Endothelial cell of umbilical vein (primary cell): ENCODE results near the gene OR4E1. TPM values are rescaled to one million over a fixed set of nuclear protein-coding genes. Genes with fewer than 3 reads are reported as not detected.

Experiments
- BruUV-seq: library from RNA; stranded (reverse); fragments of 400-500 nt; replicated peaks from 2 replicates; lab custom pipeline; 2021; lab: Mats Ljungman, UMichigan
- CTCF ChIA-PET: fragments of 300-600, 350-600 bp; sonication (Branson Sonifier 250); formaldehyde crosslinking; loops from one replicate; lab custom pipeline; 2021; ENCODE audit warnings: antibody characterized with exemption, inconsistent platforms; lab: Charles Lee
- POLR2A ChIA-PET: fragments of 300-600, 350-600 bp; sonication (Branson Sonifier 250); formaldehyde crosslinking; loops from one replicate; lab custom pipeline; 2021; ENCODE audit warnings: antibody characterized with exemption, inconsistent platforms; lab: Charles Lee
- DNase-seq: peaks from one replicate; pipeline ENCODE4 v3.0.0-alpha.2; 2011; ENCODE audit warnings: low read depth, low spot score
- FAIRE-seq: peaks from 2 replicates; lab custom pipeline; 2011; peaks lifted over from hg19 to GRCh38; lab: Jason Lieb, UNC
- H2AFZ ChIP-seq: 2 replicates; pipeline ENCODE4 v1.6.0; 2012; ENCODE audit warnings: low read depth, low read length, control low read depth, inconsistent platforms
- H3K27ac ChIP-seq: 2 replicates; pipeline ENCODE4 v1.5.1; 2011; ENCODE audit warnings: low read depth, mild to moderate bottlenecking, control low read depth, low read length, moderate library complexity; ENCODE audit not compliant: insufficient read depth
- H3K27me3 ChIP-seq, 2 experiments: 2 replicates each; pipeline versions ENCODE4 v1.6.0 to v1.6.1; 2011; ENCODE audit warnings: low read length in 2 of 2, mixed read lengths in 1 of 2; ENCODE audit not compliant: control insufficient read depth in 2 of 2, insufficient read depth in 2 of 2
- H3K36me3 ChIP-seq, 2 experiments: 2 replicates in 1 of 2; 3 replicates in 1 of 2; pipeline ENCODE4 v1.5.1; 2011; ENCODE audit warnings: low read length in 2 of 2, mild to moderate bottlenecking in 1 of 2, moderate library complexity in 1 of 2; ENCODE audit not compliant: control insufficient read depth in 2 of 2, insufficient read depth in 2 of 2; ENCODE audit errors: extremely low read depth in 1 of 2
- H3K4me1 ChIP-seq: 3 replicates; pipeline ENCODE4 v1.5.1; 2011; ENCODE audit warnings: mild to moderate bottlenecking, low read length; ENCODE audit not compliant: control insufficient read depth, insufficient read depth; ENCODE audit errors: extremely low read depth
- H3K4me2 ChIP-seq: 2 replicates; pipeline ENCODE4 v1.6.1; 2011; ENCODE audit warnings: low read length, control low read depth, mixed read lengths; ENCODE audit not compliant: insufficient read depth
- H3K4me3 ChIP-seq, 3 experiments: fragments of 200-600 bp in 1 of 3; sonication (generic), shearing (Covaris generic) in 1 of 3; replicated peaks in 1 of 3; 2 replicates each; pipeline ENCODE4 v1.5.1; 2011 to 2016; ENCODE audit warnings: control low read depth in 3 of 3, low read length in 3 of 3, mild to moderate bottlenecking in 2 of 3, inconsistent platforms in 1 of 3, low read depth in 1 of 3, moderate library complexity in 1 of 3; ENCODE audit not compliant: insufficient read depth in 1 of 3
- H3K79me2 ChIP-seq: 2 replicates; pipeline ENCODE4 v1.6.0; 2012; ENCODE audit warnings: low read length, inconsistent platforms; ENCODE audit not compliant: control insufficient read depth, insufficient read depth
- H3K9ac ChIP-seq: replicated peaks from 2 replicates; pipeline ENCODE3; 2011; ENCODE audit warnings: low read length, control low read depth; ENCODE audit not compliant: insufficient read depth; ENCODE audit errors: extremely low read depth
- H3K9me1 ChIP-seq: replicated peaks from 3 replicates; pipeline ENCODE4 v1.6.0; 2011; ENCODE audit warnings: mild to moderate bottlenecking, low read length; ENCODE audit not compliant: control insufficient read depth, insufficient read depth; ENCODE audit errors: extremely low read depth
- H3K9me3 ChIP-seq: replicated peaks from 2 replicates; pipeline ENCODE4 v1.5.1; 2012; ENCODE audit warnings: low read length, inconsistent platforms; ENCODE audit not compliant: control insufficient read depth, insufficient read depth
- H4K20me1 ChIP-seq: replicated peaks from 2 replicates; pipeline ENCODE3; 2011; ENCODE audit warnings: mild to moderate bottlenecking, low read length; ENCODE audit not compliant: control insufficient read depth, insufficient read depth; ENCODE audit errors: extremely low read depth
- CTCF ChIP-seq, 2 donors: IDR thresholded peaks; 1 replicate in 1 of 2; 2 replicates in 1 of 2; pipeline ENCODE4 v1.5.1; 2011; ENCODE audit warnings: low read length in 2 of 2, mild to moderate bottlenecking in 2 of 2, moderate library complexity in 2 of 2, control low read depth in 1 of 2, inconsistent platforms in 1 of 2, low read depth in 1 of 2; ENCODE audit not compliant: insufficient read depth in 1 of 2; ENCODE audit errors: extremely low read depth in 1 of 2
- EZH2 ChIP-seq: IDR thresholded peaks from 2 replicates; pipeline ENCODE4 v1.6.1; 2012; ENCODE audit warnings: borderline replicate concordance, low read depth, mild to moderate bottlenecking, moderate library complexity, low read length, inconsistent platforms; ENCODE audit not compliant: severe bottlenecking
- FOS ChIP-seq: IDR thresholded peaks from 2 replicates; pipeline ENCODE4 v1.6.1; 2011; ENCODE audit warnings: mild to moderate bottlenecking, low read length, moderate library complexity, borderline replicate concordance; ENCODE audit not compliant: insufficient read depth
- GATA2 ChIP-seq: IDR thresholded peaks from 2 replicates; pipeline ENCODE4 v1.7.0; 2011; ENCODE audit warnings: low read depth, mild to moderate bottlenecking, moderate library complexity, mixed read lengths, low read length; ENCODE audit not compliant: insufficient read length, insufficient read depth
- JUN ChIP-seq: IDR thresholded peaks from 2 replicates; pipeline ENCODE4 v1.6.1; 2011; ENCODE audit warnings: borderline replicate concordance, low read depth; ENCODE audit not compliant: insufficient read length, insufficient read depth
- MAX ChIP-seq: IDR thresholded peaks from 2 replicates; pipeline ENCODE4 v1.6.1; 2011; ENCODE audit not compliant: insufficient read depth, insufficient read length
- MYC ChIP-seq: IDR thresholded peaks from one replicate; pipeline ENCODE4 v1.6.1; 2011; ENCODE audit warnings: mild to moderate bottlenecking, low read depth, low read length
- POLR2A ChIP-seq: IDR thresholded peaks from 2 replicates; pipeline ENCODE4 v1.6.1; 2012; ENCODE audit warnings: low read depth, mild to moderate bottlenecking, control low read depth, low read length
- POLR2AphosphoS5 ChIP-seq: IDR thresholded peaks from 2 replicates; pipeline ENCODE4 v1.6.1; 2012; ENCODE audit warnings: low read depth, mild to moderate bottlenecking, control low read depth, low read length, moderate library complexity; ENCODE audit not compliant: insufficient read depth
- dilution Hi-C: fragments of 300-500 bp; cut with MboI; formaldehyde crosslinking; loops from one replicate; pipeline ENCODE4 v1.15.0; 2019; ENCODE audit warnings: low sequenced_read_pairs; ENCODE audit not compliant: extremely low pct_ligation_motif_present
- intact Hi-C: fragments of 100-400 bp; cut with micrococcal nuclease; formaldehyde crosslinking; loops from one replicate; pipeline ENCODE4 v1.10.0; 2022
- polyA plus RNA-seq, 4 experiments: library from polyadenylated mRNA; depleted of rRNA in 3 of 4; stranded (reverse) in 3 of 4; unstranded in 1 of 4; fragments of >200 nt; gene quantifications; 2 replicates each; pipeline versions ENCODE4 v1.2.1 to v1.2.3, GENCODE V29; 2011 to 2012; ENCODE audit warnings: missing spikeins in 1 of 4
- total RNA-seq: library from RNA; stranded (reverse); gene quantifications from 2 replicates; pipeline ENCODE4 v1.2.3, GENCODE V29; 2021

OR4E1 gene
- total and polyA plus RNA-seq, 2 donors (not counting 3 experiments of a cell fraction or from before 2014, with no cell fraction given) = not detected

GRCh38 chr14:21721504-21721903, 47.9 kb upstream of the OR4E1 start:
- intact Hi-C loops (no loop called here), dilution Hi-C loops (no loop called here)
- TF ChIP-seq POLR2AphosphoS5 (no peak), CTCF (IDR thresholded peaks at IDR 0.05; ENCODE audit: extremely low read depth in 1 of 2, insufficient read depth in 1 of 2, low read depth in 1 of 2, low read length in 2 of 2) (no peak), FOS (no peak), POLR2A (no peak), MYC (no peak), GATA2 (no peak), JUN (no peak), MAX (no peak), EZH2 (no peak)
- no peaks in the 10 kb centered on the region for H3K9me3 ChIP-seq
- H3K79me2 ChIP-seq = no peaks in the 10 kb centered on the region
- FAIRE-seq (no peak), DNase-seq (no peak)
- H3K9me1 ChIP-seq = peaks cover 4% of the 10 kb centered on the region
- no peak overlapping the region for H3K9ac ChIP-seq
- no peaks in the 10 kb centered on the region for H3K4me1 ChIP-seq
- H3K27me3 ChIP-seq = peaks cover 10 to 15% of the 10 kb centered on the region in 2 experiments
- no peaks in the 10 kb centered on the region for H4K20me1 ChIP-seq
- H3K36me3 ChIP-seq = no peaks in the 10 kb centered on the region
- H2AFZ ChIP-seq = no peak overlapping the region
- CTCF ChIA-PET = interaction anchor here (1.7 kb wide), 1 partner anchor 11 kb away, joined by 6 read pairs; no protein-coding TSS in a partner anchor
- POLR2A ChIA-PET = no interaction called here
- no peak overlapping the region for H3K4me2 ChIP-seq
- H3K27ac ChIP-seq = no peak overlapping the region
- no TSS peak for BruUV-seq
- H3K4me3 ChIP-seq = no peak overlapping the region
